ENCODE measurements around the gene CIART. TPM values are rescaled to one million over a fixed set of nuclear protein-coding genes. Genes with fewer than 3 reads are reported as not detected.
A peak's percentile ranks its signal among the peaks of the same experiment; 100 is the strongest.

CIART gene
- total RNA-seq, 1 donor from 2014 or later = 5.1 TPM

DNA sequence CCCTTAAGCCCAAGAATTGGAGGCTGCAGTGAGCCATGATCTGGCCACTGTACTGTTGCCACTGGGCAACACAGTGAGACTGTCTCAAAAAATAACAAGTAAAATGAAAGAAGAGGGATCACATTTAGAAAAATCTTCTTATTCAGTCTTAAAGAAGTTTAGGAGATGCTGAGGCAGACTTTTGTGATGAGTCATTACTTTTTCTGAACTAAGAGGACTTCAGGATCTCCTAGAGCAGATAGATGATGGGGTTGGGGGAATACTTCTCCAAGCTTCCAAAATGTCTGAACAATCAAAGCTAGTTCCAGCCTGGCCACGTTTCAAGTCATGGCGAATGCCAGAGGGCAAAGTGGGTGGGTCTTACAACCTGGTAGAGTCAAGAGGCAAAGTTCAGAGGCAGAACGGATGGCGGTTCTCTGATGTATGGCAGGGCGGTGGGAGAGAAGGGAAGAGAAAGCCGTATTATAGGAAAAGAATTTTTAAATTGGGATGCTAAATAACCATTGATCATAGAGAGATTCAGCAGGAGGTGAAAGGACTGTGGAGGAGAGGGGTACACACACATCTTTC lies 2.1 kb upstream of the CIART start:
- Mint-ChIP-seq H3K36me3 (peaks cover 5% of the 10 kb centered on the region), H3K9me3 (no peaks in the 10 kb centered on the region), H3K4me1 (ENCODE audit: unreplicated experiment) (peaks cover 22% of the 10 kb centered on the region), H3K4me3 (peak overlapping the region; percentile 56), H3K27me3 (peaks cover 16% of the 10 kb centered on the region), H3K27ac (no peak overlapping the region)
- TF ChIP-seq, protein P1, sequence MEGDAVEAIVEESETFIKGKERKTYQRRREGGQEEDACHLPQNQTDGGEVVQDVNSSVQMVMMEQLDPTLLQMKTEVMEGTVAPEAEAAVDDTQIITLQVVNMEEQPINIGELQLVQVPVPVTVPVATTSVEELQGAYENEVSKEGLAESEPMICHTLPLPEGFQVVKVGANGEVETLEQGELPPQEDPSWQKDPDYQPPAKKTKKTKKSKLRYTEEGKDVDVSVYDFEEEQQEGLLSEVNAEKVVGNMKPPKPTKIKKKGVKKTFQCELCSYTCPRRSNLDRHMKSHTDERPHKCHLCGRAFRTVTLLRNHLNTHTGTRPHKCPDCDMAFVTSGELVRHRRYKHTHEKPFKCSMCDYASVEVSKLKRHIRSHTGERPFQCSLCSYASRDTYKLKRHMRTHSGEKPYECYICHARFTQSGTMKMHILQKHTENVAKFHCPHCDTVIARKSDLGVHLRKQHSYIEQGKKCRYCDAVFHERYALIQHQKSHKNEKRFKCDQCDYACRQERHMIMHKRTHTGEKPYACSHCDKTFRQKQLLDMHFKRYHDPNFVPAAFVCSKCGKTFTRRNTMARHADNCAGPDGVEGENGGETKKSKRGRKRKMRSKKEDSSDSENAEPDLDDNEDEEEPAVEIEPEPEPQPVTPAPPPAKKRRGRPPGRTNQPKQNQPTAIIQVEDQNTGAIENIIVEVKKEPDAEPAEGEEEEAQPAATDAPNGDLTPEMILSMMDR (conservative IDR thresholded peaks at IDR 0.05) = no peak
- no peak for DNase-seq (ENCODE audit: extremely low spot score, unreplicated experiment)

DNA sequence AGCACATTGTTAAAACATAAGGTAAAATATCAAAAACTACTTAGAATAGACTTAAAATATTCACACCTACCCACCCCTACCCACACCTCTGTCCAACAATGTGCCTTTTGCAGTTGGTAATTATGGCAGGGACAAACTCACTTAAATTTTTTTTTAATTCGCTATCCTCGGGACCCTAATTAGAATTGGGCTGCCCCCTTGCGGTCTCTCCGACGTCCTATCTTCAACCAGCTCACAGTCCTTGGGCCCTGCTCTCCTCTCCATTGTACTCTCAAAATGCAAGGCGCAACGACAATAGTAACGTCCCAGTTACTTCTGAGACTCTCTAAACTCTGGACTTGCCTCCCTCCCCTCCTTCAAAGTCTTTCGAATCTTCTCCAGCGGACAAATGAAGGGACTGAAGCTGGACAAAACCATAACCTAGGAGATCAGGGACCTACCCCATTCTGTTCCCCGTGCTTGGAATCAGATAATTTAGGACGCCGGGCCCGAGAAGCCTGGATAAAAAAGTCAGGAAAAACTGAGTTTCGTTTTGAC lies 1.1 kb upstream of the CIART start:
- Mint-ChIP-seq H3K9me3 (no peaks in the 10 kb centered on the region), H3K4me3 (peak overlapping the region; percentile 92), H3K27me3 (peaks cover 16% of the 10 kb centered on the region), H3K4me1 (ENCODE audit: unreplicated experiment) (peaks cover 22% of the 10 kb centered on the region), H3K27ac (peak overlapping the region; percentile 85), H3K36me3 (peaks cover 5% of the 10 kb centered on the region)
- no peak for DNase-seq (ENCODE audit: extremely low spot score, unreplicated experiment)
- TF ChIP-seq, protein P1 (conservative IDR thresholded peaks at IDR 0.05) = peak; percentile 83

DNA sequence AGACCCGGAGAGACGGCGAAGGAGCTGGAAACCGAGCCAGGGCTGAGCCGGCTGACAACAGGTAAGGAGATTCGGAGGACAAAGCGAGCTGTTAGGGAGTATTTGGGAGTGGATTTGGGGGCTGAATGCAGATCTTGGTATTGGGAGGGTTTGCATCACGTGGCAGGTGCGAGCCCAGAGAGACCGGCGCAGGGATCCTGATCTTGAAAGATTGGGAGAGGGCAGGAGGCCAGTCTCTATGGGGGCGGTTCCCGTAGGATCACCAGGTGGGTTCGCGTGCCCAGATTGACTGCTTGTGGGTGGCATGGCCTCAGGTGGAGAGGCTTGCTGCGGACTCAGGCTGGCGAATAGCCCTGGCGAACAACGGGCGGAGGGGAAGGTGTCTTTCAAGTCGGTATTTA lies 204 bp downstream of the CIART start:
- peak overlapping the region; percentile 85 for H3K27ac Mint-ChIP-seq

DNA sequence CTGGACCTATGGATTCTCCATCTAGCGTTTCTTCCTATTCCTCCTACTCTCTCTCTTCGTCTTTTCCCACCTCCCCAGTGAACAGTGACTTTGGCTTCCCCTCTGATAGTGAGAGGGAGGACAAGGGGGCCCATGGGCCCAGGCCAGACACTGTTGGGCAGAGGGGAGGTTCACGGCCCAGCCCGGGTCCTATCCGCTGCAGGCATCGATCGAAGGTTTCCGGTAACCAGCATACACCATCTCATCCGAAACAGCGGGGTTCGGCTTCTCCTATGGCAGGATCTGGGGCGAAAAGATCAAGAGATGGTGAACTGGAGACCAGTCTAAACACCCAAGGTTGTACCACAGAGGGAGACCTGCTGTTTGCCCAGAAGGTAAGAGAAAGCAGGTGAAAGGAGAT lies 906 bp downstream of the CIART start:
- peaks cover 3% of the 10 kb centered on the region for H3K36me3 Mint-ChIP-seq

More for the DNA sequence above, 204 bp downstream of the CIART start:
- Mint-ChIP-seq H3K36me3 (peaks cover 5% of the 10 kb centered on the region), H3K4me3 (peak overlapping the region; percentile 92), H3K9me3 (no peaks in the 10 kb centered on the region), H3K4me1 (ENCODE audit: unreplicated experiment) (peaks cover 22% of the 10 kb centered on the region), H3K27me3 (peaks cover 16% of the 10 kb centered on the region)
- no peak for DNase-seq (ENCODE audit: extremely low spot score, unreplicated experiment)
- TF ChIP-seq, protein P1 (conservative IDR thresholded peaks at IDR 0.05) = no peak

DNA sequence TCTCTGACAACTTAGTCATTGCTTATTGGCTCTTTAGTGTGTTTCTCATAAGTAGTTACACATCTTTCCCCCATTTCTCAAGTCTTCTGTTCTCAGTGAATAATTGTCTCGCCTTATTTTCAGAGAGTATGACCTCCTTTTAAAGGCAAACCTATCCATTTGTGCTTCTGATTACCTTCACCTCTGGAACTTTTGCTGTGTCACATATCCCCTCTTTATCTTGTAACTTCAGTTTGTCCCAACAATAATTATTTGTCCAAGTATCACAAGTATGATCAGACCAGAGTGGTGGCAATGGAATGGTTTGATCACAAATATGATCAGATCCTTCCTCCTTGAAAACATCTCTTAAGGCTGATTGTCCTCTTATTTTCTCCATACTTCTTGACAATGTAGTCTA lies 6.0 kb downstream of the CIART start:
- H3K4me3 Mint-ChIP-seq = no peak overlapping the region
- H3K27me3 Mint-ChIP-seq = no peaks in the 10 kb centered on the region
- no peak overlapping the region for H3K27ac Mint-ChIP-seq
- H3K4me1 Mint-ChIP-seq (ENCODE audit: unreplicated experiment) = peaks cover 6% of the 10 kb centered on the region
- H3K36me3 Mint-ChIP-seq = no peaks in the 10 kb centered on the region
- no peak for DNase-seq (ENCODE audit: extremely low spot score, unreplicated experiment)
- H3K9me3 Mint-ChIP-seq = no peaks in the 10 kb centered on the region
- TF ChIP-seq, protein P1 (conservative IDR thresholded peaks at IDR 0.05) = no peak

More for the DNA sequence above, 906 bp downstream of the CIART start:
- no peak overlapping the region for H3K27ac Mint-ChIP-seq
- TF ChIP-seq, protein P1 (conservative IDR thresholded peaks at IDR 0.05) = no peak
- no peak for DNase-seq (ENCODE audit: extremely low spot score, unreplicated experiment)
- H3K9me3 Mint-ChIP-seq = no peaks in the 10 kb centered on the region
- peak overlapping the region; percentile 92 for H3K4me3 Mint-ChIP-seq
- H3K27me3 Mint-ChIP-seq = peaks cover 15% of the 10 kb centered on the region
- H3K4me1 Mint-ChIP-seq (ENCODE audit: unreplicated experiment) = peaks cover 22% of the 10 kb centered on the region

Data from type B pancreatic cell (in vitro differentiated cells).